SK-N-SH (cell line): ENCODE measurements around the gene ECM1. TPM values are rescaled to one million over a fixed set of nuclear protein-coding genes. Genes with fewer than 3 reads are reported as not detected.

Experiments
- CTCF ChIA-PET: fragments of 300-600, 350-600 bp; formaldehyde crosslinking; extraction: SDS; loops from one replicate; lab custom pipeline; 2021; lab: Yijun Ruan, JAX
- POLR2A ChIA-PET: fragments of 350-600 bp; sonication (Branson Sonifier 250); formaldehyde crosslinking; extraction: SDS; loops from one replicate; lab custom pipeline; 2020; ENCODE audit warnings: antibody characterized with exemption, inconsistent platforms; lab: Yijun Ruan, JAX
- DNase-seq: peaks from one replicate; pipeline ENCODE4 v3.0.0; 2012
- H2AFZ ChIP-seq: fragments of 200-600 bp; sonication (generic); 2 replicates; pipeline ENCODE4 v1.8.1; 2016; ENCODE audit warnings: antibody characterized with exemption, mild to moderate bottlenecking, low read depth
- H3F3A ChIP-seq: fragments of 200-600 bp; sonication (generic); replicated peaks from 2 replicates; pipeline ENCODE3; 2016; ENCODE audit warnings: antibody characterized with exemption, mild to moderate bottlenecking; ENCODE audit not compliant: insufficient read depth
- H3K27ac ChIP-seq, 2 experiments: fragments of 200-500 bp in 1 of 2; fragments of 200-600 bp in 1 of 2; sonication (Bioruptor generic) in 1 of 2; sonication (generic), shearing (Covaris generic) in 1 of 2; 2 replicates each; pipeline versions ENCODE4 v1.5.1 to v1.6.1; 2014 to 2016; ENCODE audit warnings: low read depth in 2 of 2, inconsistent platforms in 1 of 2, low read length in 1 of 2, mild to moderate bottlenecking in 1 of 2, mixed read lengths in 1 of 2
- H3K27me3 ChIP-seq: fragments of 200-600 bp; sonication (generic), shearing (Covaris generic); 2 replicates; pipeline ENCODE4 v1.6.1; 2016; ENCODE audit warnings: mixed run types; ENCODE audit not compliant: insufficient read depth
- H3K36me3 ChIP-seq, 2 experiments: fragments of 200-500 bp in 1 of 2; fragments of 200-600 bp in 1 of 2; sonication (Bioruptor generic) in 1 of 2; sonication (generic) in 1 of 2; replicated peaks in 1 of 2; 2 replicates each; pipeline versions ENCODE3 to v1.5.1; 2014 to 2016; ENCODE audit warnings: low read length in 1 of 2, mild to moderate bottlenecking in 1 of 2; ENCODE audit not compliant: insufficient read depth in 2 of 2, control insufficient read depth in 1 of 2
- H3K4me1 ChIP-seq, 2 experiments: fragments of 200-500 bp in 1 of 2; fragments of 200-600 bp in 1 of 2; sonication (Bioruptor generic) in 1 of 2; sonication (generic), shearing (Covaris generic) in 1 of 2; 2 replicates each; pipeline versions ENCODE4 v1.5.1 to v1.6.1; 2014 to 2016; ENCODE audit warnings: low read depth in 1 of 2, low read length in 1 of 2, mixed run types in 1 of 2; ENCODE audit not compliant: insufficient read depth in 2 of 2, control insufficient read depth in 1 of 2
- H3K4me2 ChIP-seq: fragments of 200-600 bp; sonication (generic), shearing (Covaris generic); 2 replicates; pipeline ENCODE4 v1.6.1; 2017; ENCODE audit warnings: mixed run types
- H3K4me3 ChIP-seq, 2 experiments: fragments of 200-500 bp in 1 of 2; fragments of 200-600 bp in 1 of 2; sonication (Bioruptor generic) in 1 of 2; sonication (generic), shearing (Covaris generic) in 1 of 2; 2 replicates each; pipeline versions ENCODE4 v1.5.1 to v1.8.1; 2014 to 2016; ENCODE audit warnings: low read depth in 2 of 2, inconsistent platforms in 1 of 2, low read length in 1 of 2, mild to moderate bottlenecking in 1 of 2, mixed read lengths in 1 of 2, moderate library complexity in 1 of 2
- H3K79me2 ChIP-seq: fragments of 200-600 bp; sonication (generic); 2 replicates; pipeline ENCODE4 v1.8.1; 2017; ENCODE audit warnings: mild to moderate bottlenecking; ENCODE audit not compliant: insufficient read depth
- H3K9ac ChIP-seq: fragments of 200-600 bp; sonication (generic); 2 replicates; pipeline ENCODE4 v1.6.1; 2017; ENCODE audit warnings: mixed run types
- H3K9me2 ChIP-seq: fragments of 200-600 bp; sonication (generic); 2 replicates; pipeline ENCODE4 v1.6.1; 2017; ENCODE audit warnings: mixed run types
- H3K9me3 ChIP-seq: fragments of 200-600 bp; sonication (generic); 2 replicates; pipeline ENCODE4 v1.6.1; 2017; ENCODE audit warnings: mixed run types, mild to moderate bottlenecking, moderate library complexity
- H4K20me1 ChIP-seq: fragments of 200-600 bp; sonication (generic); 2 replicates; pipeline ENCODE4 v1.6.1; 2017; ENCODE audit warnings: mild to moderate bottlenecking, mixed run types; ENCODE audit not compliant: insufficient read depth
- CHD2 ChIP-seq: fragments of 150-350 bp; IDR thresholded peaks from 2 replicates; pipeline ENCODE4 v1.6.1; 2018; ENCODE audit warnings: low read length; ENCODE audit not compliant: partially characterized antibody
- CTCF ChIP-seq: fragments of 200-600 bp; sonication (generic); IDR thresholded peaks from 2 replicates; pipeline ENCODE4 v1.6.1; 2017; ENCODE audit warnings: antibody characterized with exemption, mild to moderate bottlenecking, moderate library complexity
- GABPA ChIP-seq: IDR thresholded peaks from 2 replicates; pipeline ENCODE4 v1.4.0; 2012; ENCODE audit warnings: low read depth, mild to moderate bottlenecking
- MAX ChIP-seq: IDR thresholded peaks from 2 replicates; pipeline ENCODE4 v1.4.0; 2012; ENCODE audit warnings: low read depth
- PBX3 ChIP-seq: IDR thresholded peaks from 2 replicates; pipeline ENCODE4; 2012
- RCOR1 ChIP-seq: fragments of 150-350 bp; IDR thresholded peaks from 2 replicates; pipeline ENCODE4 v1.6.1; 2017; ENCODE audit warnings: antibody characterized with exemption, low read length
- REST ChIP-seq: IDR thresholded peaks from 2 replicates; pipeline ENCODE4 v1.6.1; 2012; ENCODE audit warnings: mild to moderate bottlenecking, low read depth, low read length, moderate library complexity
- RFX5 ChIP-seq: IDR thresholded peaks from 2 replicates; pipeline ENCODE4 v1.6.1; 2012; ENCODE audit warnings: mild to moderate bottlenecking, improper control_type of control experiment, low read length
- TAF1 ChIP-seq: IDR thresholded peaks from 2 replicates; pipeline ENCODE4 v1.6.1; 2012; ENCODE audit warnings: low read depth, mild to moderate bottlenecking, low read length, moderate library complexity, borderline replicate concordance
- YY1 ChIP-seq: IDR thresholded peaks from 2 replicates; pipeline ENCODE4 v1.4.0; 2012; ENCODE audit warnings: low read depth, mild to moderate bottlenecking
- WGBS: methylation state at CpG from one replicate; pipeline ENCODE4 v1.1.6; 2017; ENCODE audit warnings: low lambda C conversion rate; 5-methylcytosine and 5-hydroxymethylcytosine counted together
- polyA plus RNA-seq, 3 experiments: library from polyadenylated mRNA; depleted of rRNA; stranded (reverse); fragments of >200 nt; gene quantifications; 2 replicates each; pipeline ENCODE4 v1.2.3, GENCODE V29; 2012

ECM1 gene
- polyA plus RNA-seq, 1 of the 3 experiments (the other 2 are of a cell fraction) = 32.3 TPM

- POLR2A ChIA-PET = interaction anchor here (1.2 kb wide), 1 partner anchor 8 kb away, joined by 4 read pairs; no protein-coding TSS in a partner anchor
- Histone ChIP-seq H3K79me2 (no peaks in the 10 kb centered on the region), H3K4me3 (no peak overlapping the region), H2AFZ (no peak overlapping the region), H3K4me1 (peaks cover 8 to 13% of the 10 kb centered on the region in 2 experiments; a peak in 2 of 4 replicates), H3K9ac (no peak overlapping the region), H4K20me1 (no peaks in the 10 kb centered on the region), H3K9me3 (no peaks in the 10 kb centered on the region), H3K36me3 (no peaks in the 10 kb centered on the region), H3K9me2 (no peaks in the 10 kb centered on the region), H3K27ac (no peak overlapping the region), H3K27me3 (no peaks in the 10 kb centered on the region), H3K4me2 (0 out of 2 replicates have a peak overlapping the region, but pooled peaks have one; percentile 7), H3F3A (peaks cover 17% of the 10 kb centered on the region)
- WGBS = 62% methylated on average over 12 of the region's 13 CpGs
- no peak for DNase-seq
- 0 out of 2 replicates have a peak, but pooled peaks have one; percentile 25 for TF ChIP-seq REST
- no peak for TF ChIP-seq YY1
- TF ChIP-seq GABPA = no peak
- TF ChIP-seq TAF1 = no peak
- TF ChIP-seq PBX3 = no peak
- TF ChIP-seq CTCF = no peak
- CTCF ChIA-PET = interaction anchor here (7.3 kb wide), 1 partner anchor 8 kb away, joined by 88 read pairs; no protein-coding TSS in a partner anchor
These were observed 44.4 kb downstream of the ECM1 start for GRCh38 chr1:150552128-150552910.

DNA sequence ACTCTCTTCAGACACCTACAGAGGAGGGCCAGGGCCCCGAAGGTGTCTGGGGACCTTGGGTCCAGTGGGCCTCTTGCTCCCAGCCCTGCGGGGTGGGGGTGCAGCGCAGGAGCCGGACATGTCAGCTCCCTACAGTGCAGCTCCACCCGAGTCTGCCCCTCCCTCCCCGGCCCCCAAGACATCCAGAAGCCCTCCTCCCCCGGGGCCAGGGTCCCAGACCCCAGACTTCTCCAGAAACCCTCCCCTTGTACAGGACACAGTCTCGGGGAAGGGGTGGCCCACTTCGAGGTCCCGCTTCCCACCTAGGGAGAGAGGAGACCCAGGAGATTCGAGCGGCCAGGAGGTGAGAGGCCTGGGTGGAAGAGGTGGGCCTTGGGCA, 45.0 kb downstream of the ECM1 start:
- H3K27ac ChIP-seq = no peak overlapping the region
- H3K9ac ChIP-seq = no peak overlapping the region
- no peak overlapping the region for H3K4me3 ChIP-seq
- H3K9me3 ChIP-seq = no peaks in the 10 kb centered on the region
- no peak for DNase-seq
- TF ChIP-seq RCOR1 (no peak), CHD2 (no peak), CTCF (no peak), MAX (no peak), RFX5 (no peak)
- TF ChIP-seq, all 33 proteins: peak for 0
- H4K20me1 ChIP-seq = no peaks in the 10 kb centered on the region
- 0 out of 2 replicates have a peak overlapping the region, but pooled peaks have one; percentile 7 for H3K4me2 ChIP-seq
- H3K79me2 ChIP-seq = peaks cover 1% of the 10 kb centered on the region; the same call in 1 of the 2 replicates
- H3K27me3 ChIP-seq = no peaks in the 10 kb centered on the region
- H3K9me2 ChIP-seq = no peaks in the 10 kb centered on the region
- peaks cover 17% of the 10 kb centered on the region for H3F3A ChIP-seq
- H3K4me1 ChIP-seq = peaks cover 8 to 13% of the 10 kb centered on the region in 2 experiments; a peak in 2 of 4 replicates
- ChIA-PET CTCF (interaction anchor here (7.3 kb wide), 1 partner anchor 7 kb away, joined by 88 read pairs; no protein-coding TSS in a partner anchor), POLR2A (interaction anchor here (1.2 kb wide), 1 partner anchor 8 kb away, joined by 4 read pairs; no protein-coding TSS in a partner anchor)
- H2AFZ ChIP-seq = no peak overlapping the region
- 84% methylated on average over 7 of the region's 12 CpGs for WGBS
- no peaks in the 10 kb centered on the region for H3K36me3 ChIP-seq
